Measurements from ENCODE around the gene F2RL1. TPM values are rescaled to one million over a fixed set of nuclear protein-coding genes. Genes with fewer than 3 reads are reported as not detected.

Gene F2RL1
- total and polyA plus RNA-seq, 2 of the 13 experiments (the other 11 are each of a cell fraction or from before 2014, with no cell fraction given) = 9.9 to 23.0 TPM

GRCh38 chr5:76782444-76782843 lies 36.4 kb upstream of the F2RL1 start:
- ChIA-PET CTCF (ENCODE audit: low intra/inter-chr PET ratio, low total read pairs) (no interaction called here), POLR2A (interaction anchor here (1.2 kb wide), 1 partner anchor 24 kb away, joined by 5 read pairs; no protein-coding TSS in a partner anchor)
- no peaks in the 10 kb centered on the region for H3K9me3 ChIP-seq (ENCODE audit: low read length)
- no peak for ATAC-seq
- H3K27me3 ChIP-seq (ENCODE audit: control insufficient read depth in 1 of 2, insufficient read depth in 2 of 2, low read length in 2 of 2) = no peaks in the 10 kb centered on the region
- no peaks in the 10 kb centered on the region for H3K79me2 ChIP-seq (ENCODE audit: insufficient read depth, low read length)
- in situ Hi-C loops (cut with HindIII; ENCODE audit: extremely low pct_ligation_motif_present, low pct_unique_long_range_greater_than_20kb) (no loop called here), intact Hi-C loops (cut with micrococcal nuclease; ENCODE audit: unreplicated experiment) (no loop called here)
- no peak overlapping the region for H3K27ac ChIP-seq (ENCODE audit: extremely low read length, insufficient read depth, low read length)
- TF ChIP-seq MTA3 (CRISPR knock-in tag; IDR thresholded peaks at IDR 0.05) = no peak
- TF ChIP-seq KLF11 (CRISPR knock-in tag; IDR thresholded peaks at IDR 0.05) = no peak
- no peak for TF ChIP-seq ZNF639 (CRISPR knock-in tag; conservative IDR thresholded peaks at IDR 0.05)
- no peak for TF ChIP-seq NPAS2 (CRISPR knock-in tag; IDR thresholded peaks at IDR 0.05; ENCODE audit: borderline replicate concordance)
- no peak for TF ChIP-seq MAX (IDR thresholded peaks at IDR 0.05)
- TF ChIP-seq TRAFD1 (CRISPR knock-in tag; IDR thresholded peaks at IDR 0.05; ENCODE audit: borderline replicate concordance) = no peak
- no peak for TF ChIP-seq NFAT5 (CRISPR knock-in tag; IDR thresholded peaks at IDR 0.05)
- TF ChIP-seq MED8 (CRISPR knock-in tag; IDR thresholded peaks at IDR 0.05; ENCODE audit: insufficient replicate concordance) = no peak
- TF ChIP-seq JUNB (CRISPR knock-in tag; IDR thresholded peaks at IDR 0.05; ENCODE audit: borderline replicate concordance) = no peak
- no peak for TF ChIP-seq WIZ (CRISPR knock-in tag; IDR thresholded peaks at IDR 0.05)
- no peak for TF ChIP-seq CENPX (CRISPR knock-in tag; IDR thresholded peaks at IDR 0.05)
- no peak overlapping the region for H3K4me3 ChIP-seq (replicated peaks in 1 of 3; ENCODE audit: insufficient read depth in 1 of 3, low read depth in 2 of 3, low read length in 3 of 3)
- no peaks in the 10 kb centered on the region for H4K20me1 ChIP-seq (ENCODE audit: insufficient read depth, low read length)
- FAIRE-seq = no peak
- H3K36me3 ChIP-seq (replicated peaks in 1 of 2; ENCODE audit: control insufficient read depth in 1 of 2, insufficient read depth in 2 of 2, low read length in 2 of 2) = no peaks in the 10 kb centered on the region
- no peak overlapping the region for H3K4me2 ChIP-seq (ENCODE audit: low read depth, low read length)
- no peak overlapping the region for H3K9ac ChIP-seq (ENCODE audit: insufficient read depth, low read depth, low read length)
- no peak overlapping the region for H2AFZ ChIP-seq (ENCODE audit: low read length)
- H3K4me1 ChIP-seq (ENCODE audit: insufficient read depth, low read length) = peaks cover 30% of the 10 kb centered on the region
- no TSS peak for BruUV-seq (replicated peaks)
- DNase-seq (ENCODE audit: low spot score) = no peak
- 71% methylated on average over 3 of the region's 3 CpGs for WGBS (ENCODE audit: low lambda C conversion rate)

All from HepG2 (cell line).